ENCODE measurements around the gene TEX2.

DNA sequence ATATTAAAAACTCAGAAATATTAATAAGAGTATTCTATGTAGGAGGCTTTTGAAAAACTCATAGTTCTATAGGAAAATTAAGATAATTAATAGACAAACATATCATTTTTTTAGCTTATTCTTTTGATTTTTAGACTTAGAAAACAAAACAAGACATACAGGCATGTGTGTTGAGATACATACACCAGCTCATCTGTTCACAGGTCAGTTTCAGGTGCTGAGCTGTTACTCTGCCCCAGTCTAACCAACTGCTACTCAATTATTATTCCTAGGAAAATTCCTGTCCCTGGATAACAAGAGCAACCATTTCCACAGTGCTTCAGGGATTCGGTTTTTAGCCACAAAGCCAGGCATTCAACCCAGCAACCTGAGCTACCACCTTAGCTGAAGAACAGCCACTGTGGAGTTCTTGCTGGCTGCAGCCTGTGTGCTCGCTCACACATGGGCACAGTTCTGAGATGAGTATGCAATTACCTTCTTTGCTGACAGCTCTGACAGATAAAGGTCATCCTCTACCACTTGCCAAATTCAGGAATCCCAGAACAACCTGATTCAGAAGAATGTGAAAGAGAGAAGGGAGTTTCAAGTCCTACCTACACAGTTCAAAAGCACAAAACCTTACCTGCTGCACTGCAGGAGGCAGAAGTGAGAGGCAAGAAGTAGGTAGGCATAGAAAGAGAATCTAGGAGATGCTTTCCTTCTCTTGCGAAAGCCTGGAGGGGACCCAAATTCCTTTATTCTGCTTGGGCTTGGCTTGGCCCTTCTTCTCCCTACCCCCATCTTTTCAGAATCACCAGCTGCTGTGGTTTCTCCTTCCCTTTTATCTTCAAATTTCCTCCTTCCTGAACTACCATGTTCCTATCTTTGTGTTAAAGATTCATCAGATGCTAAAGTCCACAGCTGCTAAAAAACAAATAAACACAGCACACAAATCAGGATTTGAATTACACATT is 62.7 kb downstream of the TEX2 start:
- TF ChIP-seq, protein P1, sequence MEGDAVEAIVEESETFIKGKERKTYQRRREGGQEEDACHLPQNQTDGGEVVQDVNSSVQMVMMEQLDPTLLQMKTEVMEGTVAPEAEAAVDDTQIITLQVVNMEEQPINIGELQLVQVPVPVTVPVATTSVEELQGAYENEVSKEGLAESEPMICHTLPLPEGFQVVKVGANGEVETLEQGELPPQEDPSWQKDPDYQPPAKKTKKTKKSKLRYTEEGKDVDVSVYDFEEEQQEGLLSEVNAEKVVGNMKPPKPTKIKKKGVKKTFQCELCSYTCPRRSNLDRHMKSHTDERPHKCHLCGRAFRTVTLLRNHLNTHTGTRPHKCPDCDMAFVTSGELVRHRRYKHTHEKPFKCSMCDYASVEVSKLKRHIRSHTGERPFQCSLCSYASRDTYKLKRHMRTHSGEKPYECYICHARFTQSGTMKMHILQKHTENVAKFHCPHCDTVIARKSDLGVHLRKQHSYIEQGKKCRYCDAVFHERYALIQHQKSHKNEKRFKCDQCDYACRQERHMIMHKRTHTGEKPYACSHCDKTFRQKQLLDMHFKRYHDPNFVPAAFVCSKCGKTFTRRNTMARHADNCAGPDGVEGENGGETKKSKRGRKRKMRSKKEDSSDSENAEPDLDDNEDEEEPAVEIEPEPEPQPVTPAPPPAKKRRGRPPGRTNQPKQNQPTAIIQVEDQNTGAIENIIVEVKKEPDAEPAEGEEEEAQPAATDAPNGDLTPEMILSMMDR (IDR thresholded peaks at IDR 0.05): no peak
- no peak for TF ChIP-seq POLR2A (IDR thresholded peaks at IDR 0.05)
- no peak for TF ChIP-seq POLR2AphosphoS5 (IDR thresholded peaks at IDR 0.05)
